Ishikawa (cell line): ENCODE measurements around the gene POLD1.

Source experiments
- CEBPB ChIP-seq: IDR thresholded peaks from 2 replicates; pipeline ENCODE4 v1.6.1; 2012
- CREB1 ChIP-seq: IDR thresholded peaks from 2 replicates; pipeline ENCODE4 v1.6.1; 2012; ENCODE audit warnings: low read depth
- EGR1 ChIP-seq: IDR thresholded peaks from 2 replicates; pipeline ENCODE4 v1.6.1; 2012
- EP300 ChIP-seq: IDR thresholded peaks from 2 replicates; pipeline ENCODE4 v1.6.1; 2012; ENCODE audit warnings: borderline replicate concordance
- FOXM1 ChIP-seq: IDR thresholded peaks from 2 replicates; pipeline ENCODE4 v1.6.1; 2012; ENCODE audit warnings: low read depth, borderline replicate concordance
- NFIC ChIP-seq: IDR thresholded peaks from 2 replicates; pipeline ENCODE4 v1.6.1; 2012
- RAD21 ChIP-seq: IDR thresholded peaks from 2 replicates; pipeline ENCODE4 v1.6.1; 2012; ENCODE audit warnings: low read depth
- TAF1 ChIP-seq: IDR thresholded peaks from 2 replicates; pipeline ENCODE4 v1.6.1; 2012; ENCODE audit warnings: low read depth, mild to moderate bottlenecking
- TCF12 ChIP-seq: IDR thresholded peaks from 2 replicates; pipeline ENCODE4 v1.6.1; 2012; ENCODE audit warnings: low read depth
- TEAD4 ChIP-seq: IDR thresholded peaks from 2 replicates; pipeline ENCODE4 v1.6.1; 2012
- YY1 ChIP-seq: IDR thresholded peaks from 2 replicates; pipeline ENCODE4 v1.6.1; 2012; ENCODE audit warnings: low read depth
- TF ChIP-seq, protein P1 (sequence below): IDR thresholded peaks from 2 replicates; pipeline ENCODE4 v1.6.1; 2012
- TF ChIP-seq, protein P2 (sequence below): IDR thresholded peaks from 2 replicates; pipeline ENCODE4 v1.6.1; 2012; ENCODE audit warnings: low read depth, mild to moderate bottlenecking
- TF ChIP-seq, protein P3 (sequence below): IDR thresholded peaks from 2 replicates; pipeline ENCODE4 v1.6.1; 2012

DNA sequence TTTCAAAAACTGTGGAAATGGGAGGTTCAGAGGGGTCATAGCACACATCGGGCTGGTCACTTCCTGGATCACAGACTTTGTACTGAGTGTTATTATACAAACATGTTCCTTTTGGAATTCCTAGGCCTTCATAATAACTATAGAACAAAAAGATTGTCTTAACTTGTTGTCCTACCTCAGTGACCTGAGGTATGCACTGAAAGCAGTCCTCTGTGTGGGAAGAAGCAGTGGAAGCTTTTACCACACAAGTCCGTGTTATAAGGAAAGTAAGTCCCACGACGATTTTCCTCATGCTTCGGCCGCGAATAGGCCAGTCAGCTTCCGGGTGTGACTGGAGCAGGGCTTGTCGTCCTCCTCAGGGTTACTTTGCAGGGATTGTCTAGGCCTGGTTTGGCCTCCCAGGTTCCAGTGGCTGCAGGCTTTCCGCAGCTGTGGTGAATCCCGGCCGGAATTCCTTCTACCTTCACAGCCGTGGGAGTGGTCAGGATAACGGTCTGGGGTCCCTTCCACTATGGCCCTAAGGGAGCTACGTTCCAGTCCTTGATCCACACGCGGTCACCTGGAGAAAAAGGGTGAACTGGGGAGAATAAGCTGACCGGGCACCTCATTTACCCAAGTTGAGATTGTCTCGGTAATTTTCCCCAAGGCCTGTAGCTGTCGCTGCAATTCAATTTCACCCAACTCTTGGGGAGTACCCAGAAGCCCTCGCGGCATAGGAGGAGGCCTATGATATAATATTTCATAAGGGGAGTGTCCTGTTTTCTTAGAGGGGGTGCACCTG lies 34.7 kb upstream of the POLD1 start:
- TF ChIP-seq YY1 (no peak), EP300 (no peak), EGR1 (no peak), CEBPB (no peak), TAF1 (no peak), CREB1 (no peak), FOXM1 (no peak), RAD21 (no peak), NFIC (no peak), TEAD4 (no peak), TCF12 (no peak)
- TF ChIP-seq, protein P1, sequence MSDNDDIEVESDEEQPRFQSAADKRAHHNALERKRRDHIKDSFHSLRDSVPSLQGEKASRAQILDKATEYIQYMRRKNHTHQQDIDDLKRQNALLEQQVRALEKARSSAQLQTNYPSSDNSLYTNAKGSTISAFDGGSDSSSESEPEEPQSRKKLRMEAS = no peak
- TF ChIP-seq, protein P2, sequence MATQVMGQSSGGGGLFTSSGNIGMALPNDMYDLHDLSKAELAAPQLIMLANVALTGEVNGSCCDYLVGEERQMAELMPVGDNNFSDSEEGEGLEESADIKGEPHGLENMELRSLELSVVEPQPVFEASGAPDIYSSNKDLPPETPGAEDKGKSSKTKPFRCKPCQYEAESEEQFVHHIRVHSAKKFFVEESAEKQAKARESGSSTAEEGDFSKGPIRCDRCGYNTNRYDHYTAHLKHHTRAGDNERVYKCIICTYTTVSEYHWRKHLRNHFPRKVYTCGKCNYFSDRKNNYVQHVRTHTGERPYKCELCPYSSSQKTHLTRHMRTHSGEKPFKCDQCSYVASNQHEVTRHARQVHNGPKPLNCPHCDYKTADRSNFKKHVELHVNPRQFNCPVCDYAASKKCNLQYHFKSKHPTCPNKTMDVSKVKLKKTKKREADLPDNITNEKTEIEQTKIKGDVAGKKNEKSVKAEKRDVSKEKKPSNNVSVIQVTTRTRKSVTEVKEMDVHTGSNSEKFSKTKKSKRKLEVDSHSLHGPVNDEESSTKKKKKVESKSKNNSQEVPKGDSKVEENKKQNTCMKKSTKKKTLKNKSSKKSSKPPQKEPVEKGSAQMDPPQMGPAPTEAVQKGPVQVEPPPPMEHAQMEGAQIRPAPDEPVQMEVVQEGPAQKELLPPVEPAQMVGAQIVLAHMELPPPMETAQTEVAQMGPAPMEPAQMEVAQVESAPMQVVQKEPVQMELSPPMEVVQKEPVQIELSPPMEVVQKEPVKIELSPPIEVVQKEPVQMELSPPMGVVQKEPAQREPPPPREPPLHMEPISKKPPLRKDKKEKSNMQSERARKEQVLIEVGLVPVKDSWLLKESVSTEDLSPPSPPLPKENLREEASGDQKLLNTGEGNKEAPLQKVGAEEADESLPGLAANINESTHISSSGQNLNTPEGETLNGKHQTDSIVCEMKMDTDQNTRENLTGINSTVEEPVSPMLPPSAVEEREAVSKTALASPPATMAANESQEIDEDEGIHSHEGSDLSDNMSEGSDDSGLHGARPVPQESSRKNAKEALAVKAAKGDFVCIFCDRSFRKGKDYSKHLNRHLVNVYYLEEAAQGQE = no peak
- TF ChIP-seq, protein P3, sequence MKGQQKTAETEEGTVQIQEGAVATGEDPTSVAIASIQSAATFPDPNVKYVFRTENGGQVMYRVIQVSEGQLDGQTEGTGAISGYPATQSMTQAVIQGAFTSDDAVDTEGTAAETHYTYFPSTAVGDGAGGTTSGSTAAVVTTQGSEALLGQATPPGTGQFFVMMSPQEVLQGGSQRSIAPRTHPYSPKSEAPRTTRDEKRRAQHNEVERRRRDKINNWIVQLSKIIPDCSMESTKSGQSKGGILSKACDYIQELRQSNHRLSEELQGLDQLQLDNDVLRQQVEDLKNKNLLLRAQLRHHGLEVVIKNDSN = no peak
